GM12864 (cell line): ENCODE results near the gene BRPF1.

Experiments
- DNase-seq: peaks from one replicate; pipeline ENCODE4 v3.0.0-alpha.2; 2011; ENCODE audit warnings: low read depth
- H3K4me3 ChIP-seq: 2 replicates; pipeline ENCODE4 v1.5.1; 2011; ENCODE audit warnings: mild to moderate bottlenecking, low read depth, low read length, control low read depth
- CTCF ChIP-seq: IDR thresholded peaks from 2 replicates; pipeline ENCODE4 v1.5.1; 2011; ENCODE audit warnings: low read depth, mild to moderate bottlenecking, moderate library complexity, low read length, control low read depth, inconsistent platforms; ENCODE audit errors: missing control alignments

The BRPF1 gene

GRCh38 chr3:9744162-9744561 is 12.6 kb downstream of the BRPF1 start:
- H3K4me3 ChIP-seq, result no peak overlapping the region
- no peak for DNase-seq
- TF ChIP-seq CTCF, result no peak

- H3K4me3 ChIP-seq, result no peak overlapping the region
- no peak for DNase-seq
- no peak for TF ChIP-seq CTCF
Measured at GRCh38 chr3:9745521-9745920, 14.0 kb downstream of the BRPF1 start.

- TF ChIP-seq CTCF, result no peak
- no peak overlapping the region for H3K4me3 ChIP-seq
- no peak for DNase-seq
Measured at GRCh38 chr3:9746330-9746729, 14.8 kb downstream of the BRPF1 start.

- no peak overlapping the region for H3K4me3 ChIP-seq
- no peak for DNase-seq
- TF ChIP-seq CTCF, result no peak
Measured at GRCh38 chr3:9747267-9747666, 15.7 kb downstream of the BRPF1 start.

- no peak for DNase-seq
- H3K4me3 ChIP-seq, result no peak overlapping the region
- no peak for TF ChIP-seq CTCF
Measured at GRCh38 chr3:9748031-9748430, 16.5 kb downstream of the BRPF1 start.

- H3K4me3 ChIP-seq, result peak overlapping the region; percentile 66
- TF ChIP-seq CTCF, result no peak
- DNase-seq, result no peak
Measured at GRCh38 chr3:9749296-9749644, 17.7 kb downstream of the BRPF1 start.

- peak within 1 kb of the TSS; percentile 66 for H3K4me3 ChIP-seq
- peak; percentile 97 for DNase-seq
- no peak for TF ChIP-seq CTCF
Measured at GRCh38 chr3:9749645-9750555, 18.4 kb downstream of the BRPF1 start, which contains the start of gene OGG1. OGG1 (plus strand) TSS chr3:9749952; CDS start chr3:9750287, 335 bp downstream.
